Suppressor macrophage (primary cell): ENCODE measurements around the gene FARS2.

Experiments
- DNase-seq, 4 experiments: peaks; one replicate each; pipeline ENCODE4 v3.0.0-alpha.2; 2020 to 2022
- total RNA-seq, 17 experiments: gene quantifications; one replicate each; lab custom pipeline; 2026; ENCODE audit warnings: mixed read lengths in 6 of 17, inconsistent platforms in 3 of 17; lab: John Stamatoyannopoulos, UW

The FARS2 gene
- total RNA-seq = 5.9 to 15.6 (median 12.8) reads per million in 17 experiments

- peak; percentile 92 to 97 (median 94) for DNase-seq
These were observed at the start of gene FARS2, which contains the start of gene LYRM4 for GRCh38 chr6:5260661-5261544. FARS2 (plus strand) TSS chr6:5261513. LYRM4 (minus strand) TSS chr6:5260950; CDS start chr6:5260733, 217 bp downstream.

GRCh38 chr6:5213836-5214235, 47.5 kb upstream of the FARS2 start:
- no peak for DNase-seq

- peak; percentile 42 to 68 (median 44) for DNase-seq
These were observed 46.7 kb upstream of the FARS2 start for GRCh38 chr6:5214570-5215052.

GRCh38 chr6:5215159-5215558, 46.2 kb upstream of the FARS2 start:
- no peak for DNase-seq

- no peak for DNase-seq
These were observed 45.5 kb upstream of the FARS2 start for GRCh38 chr6:5215799-5216198.

GRCh38 chr6:5217356-5217755, 44.0 kb upstream of the FARS2 start:
- no peak for DNase-seq

DNA sequence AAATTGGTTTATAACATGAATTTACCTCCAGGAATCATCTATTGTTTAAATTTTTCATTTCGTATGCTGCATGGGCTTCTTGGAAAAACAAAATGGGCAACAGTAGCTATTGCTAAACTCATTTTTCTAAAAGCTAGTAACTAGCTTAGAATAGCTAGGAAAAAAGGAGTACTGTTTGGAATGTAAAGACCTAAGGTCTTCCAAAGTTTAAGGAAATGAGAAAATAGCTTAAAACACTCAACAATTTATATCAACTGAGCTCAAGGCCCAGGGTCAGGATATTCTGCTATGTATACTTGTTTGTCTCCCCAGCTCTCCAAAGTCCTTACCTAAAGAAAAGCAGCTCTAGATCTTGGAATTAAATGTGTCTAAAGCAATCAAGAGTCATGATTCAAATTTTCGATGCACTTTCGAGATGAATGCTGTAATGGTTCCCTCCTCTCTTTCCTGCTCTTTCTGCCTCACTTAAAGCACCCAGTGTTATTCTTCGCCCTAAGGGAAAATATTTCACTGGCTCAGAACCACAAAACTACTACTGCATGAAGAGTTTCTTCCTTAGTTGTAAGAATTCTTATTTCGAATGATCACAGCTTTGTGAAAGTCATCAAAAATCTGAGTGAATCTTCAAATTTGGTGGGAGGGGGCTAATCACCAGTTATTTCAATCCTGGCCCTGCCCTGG, 42.2 kb upstream of the FARS2 start:
- DNase-seq = no peak

- DNase-seq = peak in 2 of 4 experiments; percentile 6 to 12
These were observed 40.9 kb upstream of the FARS2 start for GRCh38 chr6:5220443-5220842.

- no peak for DNase-seq
These were observed 38.0 kb upstream of the FARS2 start for GRCh38 chr6:5223309-5223708.

- DNase-seq = no peak
These were observed 32.0 kb upstream of the FARS2 start for GRCh38 chr6:5229356-5229755.

DNA sequence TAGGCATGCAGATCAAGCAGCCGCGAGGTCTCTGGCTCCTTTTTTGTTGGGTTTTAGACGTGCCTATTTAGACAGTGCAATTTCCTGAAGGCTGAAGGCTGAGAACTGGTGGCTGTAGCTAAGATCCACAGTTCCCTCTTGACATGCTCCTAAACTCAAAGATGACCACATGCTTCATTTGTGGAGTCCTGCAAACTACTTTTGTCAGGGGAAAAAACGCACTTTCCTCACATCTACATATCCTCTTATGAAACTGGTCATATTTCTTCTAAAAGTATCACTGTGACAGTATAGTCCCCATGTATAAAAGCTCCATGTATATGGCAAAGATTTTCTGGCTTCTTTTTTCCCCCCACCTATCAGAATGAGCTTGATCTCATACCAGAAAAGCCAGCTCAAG, 31.2 kb upstream of the FARS2 start:
- DNase-seq = peak; percentile 19 to 46 (median 30)

DNA sequence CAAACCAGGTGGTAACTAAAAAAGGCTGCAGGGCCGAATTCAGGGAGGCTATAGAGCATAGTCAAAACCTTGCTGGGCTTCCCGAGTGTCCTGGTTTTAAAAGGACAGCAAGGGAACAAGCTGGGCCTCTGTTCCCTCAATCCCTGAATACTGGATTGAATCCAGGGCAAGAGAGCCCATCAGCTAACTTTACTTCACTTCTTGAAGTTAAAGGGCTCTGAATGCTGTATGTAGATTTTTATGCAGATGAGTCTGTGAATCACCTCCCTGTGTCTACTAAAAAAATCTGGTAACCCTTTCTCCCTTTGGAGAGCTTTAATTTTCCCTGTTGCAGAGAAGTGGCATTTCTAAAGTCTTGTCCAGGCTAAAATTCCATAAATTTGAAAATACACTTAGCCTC, 30.0 kb upstream of the FARS2 start:
- no peak for DNase-seq

DNA sequence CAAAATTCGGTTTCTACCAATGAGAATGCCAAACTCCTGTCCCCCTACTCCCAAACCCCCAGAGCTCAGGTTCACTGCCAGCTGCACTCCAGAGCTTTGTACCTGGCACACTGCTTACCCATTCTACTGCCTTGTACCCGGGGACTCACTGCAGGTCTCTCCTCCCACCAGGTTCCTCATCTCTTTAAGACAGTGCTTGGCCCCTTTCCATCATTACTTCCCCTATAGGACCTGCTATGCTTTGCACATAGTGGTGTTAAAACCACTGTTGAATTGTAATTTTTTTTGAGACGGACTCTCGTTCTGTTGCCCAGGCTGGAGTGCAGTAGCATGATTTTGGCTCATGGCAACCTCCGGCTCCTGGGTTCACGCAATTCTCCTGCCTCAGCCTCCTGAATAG, 26.4 kb upstream of the FARS2 start:
- peak; percentile 42 to 69 (median 65) for DNase-seq

GRCh38 chr6:5235830-5236229, 25.5 kb upstream of the FARS2 start:
- DNase-seq = no peak

- no peak for DNase-seq
These were observed 23.5 kb upstream of the FARS2 start for GRCh38 chr6:5237805-5238204.

DNA sequence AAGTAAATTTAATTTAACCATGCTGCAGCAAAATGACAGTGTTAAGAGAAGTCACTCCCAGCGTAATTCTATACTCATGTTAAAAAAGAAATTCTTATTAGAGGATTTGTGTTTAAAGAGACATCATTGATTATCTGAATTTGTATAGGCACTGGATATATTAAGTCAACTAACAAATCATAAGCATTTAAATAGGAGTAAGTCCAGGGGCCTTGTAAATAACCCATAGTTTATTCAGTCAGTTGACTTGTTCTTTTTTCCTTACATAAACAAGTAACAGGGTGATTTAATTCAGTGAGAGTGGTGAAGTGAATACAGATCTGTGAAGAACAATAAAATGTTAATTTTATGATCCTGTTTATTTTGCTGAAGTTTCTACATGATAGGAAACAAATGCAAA, 23.0 kb upstream of the FARS2 start:
- no peak for DNase-seq

DNA sequence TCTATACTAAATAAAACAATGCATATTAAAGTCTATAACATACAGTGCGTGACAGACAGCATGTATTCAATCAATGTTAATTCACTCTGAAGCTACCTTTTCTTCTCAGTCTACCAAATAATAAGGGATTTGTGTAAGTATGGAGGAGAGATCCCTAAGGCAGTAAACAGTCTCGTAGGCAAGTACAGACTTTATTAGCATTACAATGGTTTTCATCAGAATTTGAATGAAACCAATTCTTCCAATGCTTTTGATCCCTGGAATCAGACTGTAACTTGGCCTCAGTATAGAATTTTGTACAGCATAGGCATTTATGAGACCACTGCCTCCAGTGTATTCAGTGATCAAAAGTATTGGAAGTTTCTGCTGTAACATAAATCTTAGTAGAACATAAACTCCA, 20.1 kb upstream of the FARS2 start:
- no peak for DNase-seq

DNA sequence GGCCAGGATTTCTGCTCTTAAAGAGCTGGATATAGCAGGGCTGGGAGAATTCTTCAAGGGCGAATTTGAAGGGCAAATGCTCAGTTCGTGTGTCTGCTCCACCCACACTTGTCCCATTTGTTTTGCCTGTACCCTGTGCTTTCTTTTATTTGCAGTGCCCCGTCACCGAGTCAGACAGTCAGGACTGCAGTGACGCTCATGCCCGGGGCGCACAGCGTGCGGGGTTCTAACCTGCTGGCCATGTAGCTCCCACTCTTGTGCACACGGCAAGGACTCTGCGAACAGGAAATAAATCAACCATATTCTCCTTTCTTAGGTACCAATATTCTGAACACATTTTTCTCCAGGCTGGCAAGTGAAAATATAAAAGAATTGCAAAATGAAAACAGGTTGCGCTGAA, 18.2 kb upstream of the FARS2 start:
- DNase-seq = no peak

DNA sequence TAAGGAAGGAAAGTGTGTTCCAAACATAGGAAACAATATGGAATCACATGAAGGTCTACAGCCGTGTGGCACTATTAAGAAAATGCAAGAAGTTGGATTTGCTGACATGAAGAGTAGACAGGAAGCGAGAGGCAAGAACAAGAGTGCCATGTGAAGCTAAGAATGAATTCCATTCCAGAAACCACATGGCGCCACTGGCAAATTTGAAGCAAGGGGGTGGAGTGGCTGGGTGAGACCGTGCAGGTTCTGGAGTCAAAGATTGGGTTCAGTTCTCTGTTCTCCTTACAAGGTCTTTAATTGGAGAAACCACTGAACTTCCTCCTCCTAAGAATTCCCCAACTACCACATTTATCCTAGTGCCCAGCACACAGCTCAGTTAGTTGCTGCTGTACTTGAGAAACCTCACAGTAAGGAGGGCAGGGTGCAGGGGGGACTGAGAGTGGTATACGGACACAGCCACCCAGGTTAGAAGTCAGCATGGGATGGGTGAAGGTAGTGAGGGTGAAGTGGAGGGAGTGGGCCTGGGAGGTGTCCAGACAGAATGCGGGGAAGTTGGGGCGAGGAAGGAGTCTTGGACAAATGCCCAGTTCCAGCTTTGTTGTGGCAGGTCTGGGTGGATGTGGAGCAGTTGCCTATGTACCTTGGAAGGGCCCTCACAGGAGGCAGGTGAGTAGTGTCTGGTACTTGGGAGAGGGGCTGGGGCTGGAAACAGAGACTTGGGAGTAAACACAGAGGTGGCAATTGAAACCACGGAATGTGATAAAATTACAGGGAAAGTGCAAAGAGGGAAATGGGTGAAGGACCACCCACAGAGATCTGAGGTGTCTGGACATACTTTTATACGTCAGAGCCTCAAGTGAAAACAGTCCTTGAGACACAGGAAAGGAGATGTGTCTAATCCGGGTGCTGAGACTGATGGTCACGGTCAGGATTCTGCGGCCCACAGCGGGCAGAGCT, 14.9 kb upstream of the FARS2 start:
- DNase-seq = peak in 3 of 4 experiments; percentile 9 to 35 (median 14)

- no peak for DNase-seq
These were observed 14.1 kb upstream of the FARS2 start for GRCh38 chr6:5247201-5247600.

GRCh38 chr6:5248302-5249098, 12.8 kb upstream of the FARS2 start:
- DNase-seq = no peak
